Right renal pelvis (tissue), 4 donors: ENCODE results near the gene RMND1. TPM values are rescaled to one million over a fixed set of nuclear protein-coding genes. Genes with fewer than 3 reads are reported as not detected.

Experiments
- DNase-seq, 4 donors: peaks; one replicate each; pipeline ENCODE4 v3.0.0-alpha.2; 2013; ENCODE audit warnings: low read depth in 4 of 4, low spot score in 3 of 4, missing footprints in 1 of 4
- polyA plus RNA-seq, 4 donors: library from polyadenylated mRNA; unstranded; fragments of 120-200 nt; gene quantifications; one replicate each; pipeline ENCODE4 v1.2.1, GENCODE V29; 2013; ENCODE audit not compliant: insufficient read length in 4 of 4

Gene RMND1
- polyA plus RNA-seq, 4 donors = 38.9 to 53.0 (median 47.2) TPM

DNA sequence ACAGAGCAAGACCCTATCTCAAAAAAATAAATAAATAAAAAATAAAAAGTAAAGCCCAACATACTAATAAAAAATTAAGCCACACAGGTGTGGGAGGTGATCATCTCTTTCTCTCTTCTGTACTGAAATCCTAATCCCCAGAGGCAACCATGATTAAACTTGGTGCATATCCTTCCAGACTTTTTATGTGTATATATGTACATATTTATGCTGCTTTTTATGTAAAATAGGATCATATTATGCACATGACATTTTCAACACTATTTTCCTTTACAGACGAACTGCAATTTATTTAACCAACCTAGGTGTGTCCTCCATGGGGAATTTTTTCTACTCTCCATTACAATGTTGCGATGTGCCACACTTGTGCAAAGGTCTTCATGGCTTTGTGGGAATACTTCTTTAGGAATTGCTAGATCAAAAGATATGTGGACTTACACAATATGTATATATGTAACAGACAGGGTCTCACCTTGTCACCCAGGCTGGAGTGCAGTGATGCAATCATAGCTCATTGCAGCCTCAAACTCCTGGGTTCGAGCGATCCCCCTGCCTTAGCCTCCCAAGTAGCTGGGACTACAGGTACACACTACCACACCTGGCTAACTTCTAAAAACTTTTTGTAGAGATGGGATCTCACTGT, 23.7 kb downstream of the RMND1 start:
- no peak for DNase-seq

DNA sequence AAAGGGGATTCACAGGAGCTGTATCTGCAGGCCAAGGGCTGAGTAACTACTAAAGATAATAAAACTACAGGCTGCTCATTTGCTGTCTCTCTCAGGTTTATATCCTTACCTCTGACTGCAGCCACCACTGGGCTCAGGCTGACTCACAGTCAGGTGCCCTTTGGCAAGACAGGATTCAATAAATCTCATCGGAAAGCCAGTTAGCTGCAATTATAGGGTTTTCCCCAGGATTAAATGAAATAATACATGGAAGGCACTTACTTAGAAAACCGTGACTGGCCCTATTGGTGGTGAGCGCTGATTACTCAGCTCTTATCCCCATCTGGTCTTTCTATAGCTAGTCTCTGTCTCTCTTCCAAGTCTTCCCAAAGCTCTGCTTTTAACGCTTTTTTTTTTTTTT, 26.4 kb downstream of the RMND1 start:
- DNase-seq = no peak

DNA sequence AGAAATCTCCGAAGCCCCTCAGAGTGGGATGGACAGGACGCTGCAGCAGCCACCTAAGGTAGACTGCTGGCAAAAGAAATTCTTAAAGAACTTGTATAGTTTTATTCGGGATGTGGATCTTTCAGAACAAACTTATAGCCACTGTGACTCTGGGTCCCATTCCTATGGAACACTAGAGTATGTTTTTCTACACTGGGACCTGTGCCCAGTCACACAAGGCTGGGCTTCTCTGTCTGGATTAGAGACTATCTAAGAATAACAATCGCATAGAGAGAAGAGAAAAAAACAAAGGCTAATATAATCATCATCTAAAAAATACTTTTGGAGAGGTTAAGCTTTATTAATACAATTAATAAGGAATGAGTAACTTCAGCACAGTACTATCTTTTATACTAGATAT, 28.9 kb downstream of the RMND1 start:
- DNase-seq = no peak

DNA sequence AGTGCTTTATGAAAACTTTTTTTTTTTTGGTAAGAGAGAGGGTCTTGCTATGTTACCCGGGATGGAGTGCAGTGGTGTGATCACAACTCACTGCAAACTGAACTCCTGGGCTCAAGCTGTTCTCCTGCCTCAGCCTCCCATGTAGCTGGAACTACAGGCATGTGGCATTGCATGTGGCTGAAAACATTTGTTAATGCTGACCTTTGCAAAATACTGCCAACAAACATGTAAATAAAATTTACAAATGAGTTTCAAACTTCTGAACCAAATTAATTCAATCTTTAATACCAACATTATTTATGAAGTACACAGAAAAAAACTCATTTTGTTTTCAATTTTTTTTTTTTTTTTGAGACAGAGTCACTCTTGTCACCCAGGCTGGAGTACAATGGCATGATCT, 34.4 kb downstream of the RMND1 start:
- DNase-seq = no peak

DNA sequence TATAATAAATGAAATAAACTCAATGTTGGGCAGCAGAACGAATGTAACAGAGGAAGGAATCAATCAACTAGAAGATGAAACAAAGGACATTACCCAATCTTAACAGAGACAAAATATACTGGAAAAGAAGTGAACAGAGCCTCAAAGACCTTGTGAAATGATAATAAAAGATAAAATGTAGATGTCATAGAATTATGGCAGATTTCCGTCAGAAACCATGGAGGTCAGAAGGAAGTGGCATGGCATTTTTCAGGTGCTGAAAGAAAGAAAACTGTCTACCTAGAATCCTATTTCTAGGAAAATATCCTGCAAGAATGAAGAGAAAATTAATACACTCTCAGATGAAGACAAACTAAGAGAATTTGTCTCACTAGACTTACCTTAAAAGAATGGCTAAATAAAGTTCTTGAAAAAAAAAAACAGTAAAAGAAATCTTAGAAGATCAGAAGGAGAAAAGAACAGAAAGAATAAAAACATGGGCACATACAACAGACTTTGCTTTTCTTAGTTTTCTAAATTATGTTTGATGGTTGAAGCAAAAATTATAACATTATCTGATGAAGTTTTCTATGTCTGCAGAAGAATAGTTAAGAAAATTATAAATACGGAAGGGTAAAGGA, 37.2 kb downstream of the RMND1 start:
- DNase-seq = no peak

DNA sequence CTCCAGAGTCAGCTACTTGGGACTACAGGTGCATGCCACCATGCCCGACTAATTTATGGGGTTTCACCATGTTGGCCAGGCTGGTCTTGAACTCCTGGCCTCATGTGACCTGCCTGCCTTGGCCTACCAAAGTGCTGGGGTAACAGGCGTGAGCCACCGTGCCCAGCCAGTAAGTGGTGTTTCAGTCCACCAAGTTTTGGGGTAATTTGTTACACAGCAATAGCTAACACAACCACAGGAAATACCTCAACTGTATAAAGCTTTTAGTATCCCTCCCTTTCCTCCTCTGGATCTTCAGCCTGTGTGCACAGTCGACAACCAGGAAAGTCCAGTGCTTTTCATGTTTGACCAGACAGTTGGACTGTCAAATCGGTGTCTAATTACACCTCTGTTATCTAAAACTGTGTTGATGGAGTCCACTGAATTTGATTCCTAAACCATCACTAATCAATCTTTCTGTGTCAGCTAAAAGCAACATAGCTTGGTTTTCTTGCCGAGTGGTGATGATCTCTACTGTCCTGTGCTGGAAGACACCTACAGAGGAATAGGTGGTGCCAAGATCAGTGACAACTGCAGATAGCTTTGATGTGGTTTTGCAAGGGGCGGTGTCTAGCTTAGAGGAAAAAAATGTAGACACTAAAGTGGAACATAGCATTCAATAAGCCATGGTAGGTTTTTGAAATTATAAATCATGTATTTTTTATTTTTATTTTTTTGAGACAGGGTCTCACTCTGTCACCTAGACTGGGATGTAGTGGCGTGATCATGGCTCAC, 38.4 kb downstream of the RMND1 start:
- no peak for DNase-seq

DNA sequence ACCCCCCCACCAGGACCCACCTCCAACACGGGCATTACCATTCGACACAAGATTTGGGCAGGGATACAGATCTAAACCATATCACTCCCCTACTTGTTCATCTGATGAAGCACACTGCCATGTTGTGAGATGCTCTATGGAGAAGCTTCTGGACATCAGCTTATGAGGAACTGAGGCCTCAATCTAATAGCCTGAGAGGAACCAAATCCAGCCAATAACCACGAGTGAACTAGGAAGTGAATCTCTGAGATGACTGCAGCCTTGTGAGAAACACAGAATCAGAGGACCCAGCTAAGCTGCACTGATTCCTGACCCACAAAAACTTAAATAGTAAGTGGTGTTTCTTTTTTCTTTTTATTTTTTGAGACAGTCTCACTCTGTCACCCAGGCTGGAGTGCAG, 39.0 kb downstream of the RMND1 start:
- no peak for DNase-seq

DNA sequence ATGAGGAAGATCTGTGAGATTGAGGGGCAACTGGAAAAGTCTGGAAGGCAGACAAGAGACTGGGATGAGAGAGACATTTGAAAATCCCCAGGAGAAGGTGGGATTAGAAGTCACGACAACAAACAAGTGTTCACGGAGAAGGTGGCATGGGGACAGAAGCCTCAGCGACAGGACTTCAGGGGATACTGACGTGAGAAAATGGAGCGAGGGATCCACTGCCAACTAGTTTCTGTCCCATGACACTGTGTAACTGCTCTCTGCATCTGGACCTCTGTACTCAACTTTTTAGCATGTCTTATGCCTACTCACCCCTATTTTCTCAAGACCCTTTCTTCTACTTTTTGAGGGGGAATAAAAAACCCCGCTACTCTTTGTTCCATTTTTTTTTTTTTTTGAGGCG, 42.2 kb downstream of the RMND1 start:
- DNase-seq = no peak

DNA sequence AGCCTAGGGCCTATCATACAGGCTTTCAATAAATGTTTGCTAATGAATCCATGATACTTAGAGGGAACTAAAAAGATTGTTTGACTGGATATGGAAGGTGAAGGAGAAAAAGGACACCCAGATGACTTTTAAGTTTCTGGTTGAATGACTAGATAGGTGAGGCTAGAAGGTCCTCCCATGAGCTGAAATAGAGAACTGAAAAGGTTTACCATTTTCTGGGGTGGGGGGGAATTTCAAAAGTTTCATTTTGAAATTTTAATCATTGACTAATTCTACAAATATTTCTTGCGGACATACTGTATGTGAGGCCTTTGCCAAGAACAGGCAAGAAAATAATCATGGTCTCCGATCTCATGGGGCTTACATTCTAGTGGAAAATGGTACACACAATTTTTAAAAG, 42.7 kb downstream of the RMND1 start:
- no peak for DNase-seq

DNA sequence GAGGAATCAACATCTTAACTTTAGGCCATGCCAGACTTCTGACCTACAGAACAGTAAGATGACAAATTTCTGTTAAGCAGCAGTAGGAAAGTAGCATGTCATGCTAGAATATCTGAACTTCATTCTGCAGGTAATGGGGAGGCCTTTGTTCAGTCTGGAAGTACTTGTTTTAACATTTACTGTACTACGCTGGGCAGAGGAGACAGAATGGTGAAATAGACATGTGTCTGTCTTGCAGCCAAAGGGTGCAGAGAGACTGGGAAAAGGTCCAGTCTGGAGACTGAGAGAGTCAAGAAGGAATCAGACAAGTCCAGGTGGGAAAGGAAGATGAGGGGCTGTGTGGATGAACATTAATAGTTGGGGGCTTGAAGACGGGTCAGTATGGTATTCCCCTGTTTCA, 43.1 kb downstream of the RMND1 start:
- DNase-seq = no peak

DNA sequence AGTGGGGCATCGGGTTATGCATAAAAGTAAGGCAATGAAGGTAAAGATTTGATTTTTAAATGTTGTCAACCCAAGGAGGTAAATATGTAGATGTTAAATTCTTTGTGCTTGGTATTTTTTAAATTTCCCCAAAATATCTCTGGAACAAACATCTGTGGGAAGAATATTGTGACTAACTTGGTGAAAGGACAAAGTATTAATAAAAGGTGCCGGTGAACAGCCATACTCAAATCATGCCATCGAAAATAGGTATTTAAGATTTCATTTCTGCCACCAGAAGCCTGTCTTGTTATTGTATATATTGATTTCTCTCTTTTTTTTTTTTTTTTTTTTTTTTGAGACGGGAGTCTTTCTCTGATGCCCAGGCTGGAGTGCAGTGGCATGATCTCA, 48.0 kb downstream of the RMND1 start:
- no peak for DNase-seq

DNA sequence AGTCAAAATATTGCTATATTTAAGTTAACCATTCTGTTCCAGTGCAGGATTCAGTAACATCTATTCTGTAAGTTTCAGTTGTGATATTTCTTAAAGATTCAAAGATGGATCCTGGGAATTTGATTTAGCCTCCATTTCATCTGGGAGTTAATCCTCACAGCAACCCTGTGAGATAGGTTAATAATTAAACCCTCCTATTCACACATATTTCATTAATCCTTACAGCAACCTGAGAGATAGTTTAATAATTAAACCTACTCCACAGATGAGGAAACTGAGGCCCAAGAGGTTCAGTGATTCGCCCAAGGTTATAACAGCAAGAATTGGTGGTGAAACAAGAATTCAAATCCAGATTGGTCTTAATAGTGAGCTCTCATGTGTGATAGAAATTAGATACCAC, 49.7 kb downstream of the RMND1 start:
- no peak for DNase-seq

DNA sequence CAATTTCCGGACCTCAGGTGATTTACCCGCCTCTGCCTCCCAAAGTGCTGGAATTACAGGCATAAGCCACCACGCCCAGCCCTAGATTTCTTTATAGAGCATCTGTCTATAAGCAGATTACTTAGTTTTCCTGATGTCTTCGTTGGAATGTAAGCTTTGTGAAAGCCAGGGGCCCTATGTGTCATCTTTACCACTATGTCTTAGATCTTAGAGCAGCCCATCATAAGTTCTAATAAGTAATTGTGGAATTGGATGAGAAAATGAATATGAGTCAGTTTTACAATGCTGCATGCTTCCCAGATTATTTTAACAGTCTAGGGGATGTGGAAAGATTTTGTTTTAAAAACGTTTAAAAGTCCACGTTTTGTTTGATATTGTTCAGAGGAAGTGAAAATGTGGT, 51.5 kb downstream of the RMND1 start:
- no peak for DNase-seq

DNA sequence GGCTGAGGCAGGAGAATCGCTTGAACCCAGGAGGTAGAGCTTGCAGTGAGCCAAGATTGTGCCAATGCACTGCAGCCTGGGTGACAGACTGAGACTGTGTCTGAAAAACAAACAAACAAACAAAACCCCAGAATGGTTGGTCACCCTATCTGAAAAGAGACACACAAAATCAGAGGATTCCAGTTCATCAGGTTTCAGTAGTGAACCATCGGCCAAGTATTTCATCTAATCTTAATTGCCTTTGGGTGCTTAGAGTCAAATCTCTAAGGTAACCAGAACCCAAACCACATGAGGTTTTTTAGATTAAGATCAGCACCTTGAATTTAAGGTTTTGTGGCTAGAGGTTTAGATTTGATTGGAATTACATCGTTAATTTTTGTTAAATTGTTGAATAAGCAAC, 52.2 kb downstream of the RMND1 start:
- DNase-seq = no peak

DNA sequence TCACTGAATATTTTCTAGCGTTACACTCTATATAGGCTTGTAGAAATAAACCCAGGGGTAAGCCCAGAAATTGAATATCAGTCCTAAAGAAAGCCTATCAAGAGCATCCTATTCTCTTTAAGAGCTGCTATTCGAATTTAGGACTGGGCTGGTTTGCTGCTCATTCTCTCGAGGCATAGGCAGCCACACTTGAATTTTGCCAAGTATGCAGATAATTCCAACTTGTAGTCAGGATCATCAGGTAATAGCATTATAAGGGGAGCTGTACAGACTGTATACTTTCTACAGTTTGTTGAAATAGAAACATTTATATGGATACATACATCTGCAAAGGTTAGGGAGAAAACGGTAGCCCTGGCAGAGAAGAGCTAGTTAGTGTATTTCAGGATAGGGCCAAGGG, 58.5 kb downstream of the RMND1 start:
- DNase-seq = no peak

DNA sequence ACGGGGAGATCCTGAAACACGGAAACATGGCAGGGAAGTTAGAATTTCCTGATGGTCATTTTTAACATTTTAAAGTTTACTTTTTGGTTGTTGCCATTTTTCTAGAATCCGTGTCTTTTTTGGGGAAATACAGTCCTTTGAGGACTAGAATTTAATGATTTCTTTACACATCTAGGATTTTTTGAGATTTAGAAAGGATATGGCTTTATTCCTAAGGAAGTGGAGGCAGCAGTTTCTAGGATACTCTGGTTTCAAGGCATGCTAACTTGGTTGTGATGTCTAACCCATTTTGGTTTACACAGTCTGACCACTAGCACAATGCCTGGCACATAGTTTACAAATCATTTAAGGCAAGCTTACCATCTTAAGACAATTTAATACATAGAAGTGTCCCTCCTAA, 59.5 kb downstream of the RMND1 start:
- DNase-seq = no peak

DNA sequence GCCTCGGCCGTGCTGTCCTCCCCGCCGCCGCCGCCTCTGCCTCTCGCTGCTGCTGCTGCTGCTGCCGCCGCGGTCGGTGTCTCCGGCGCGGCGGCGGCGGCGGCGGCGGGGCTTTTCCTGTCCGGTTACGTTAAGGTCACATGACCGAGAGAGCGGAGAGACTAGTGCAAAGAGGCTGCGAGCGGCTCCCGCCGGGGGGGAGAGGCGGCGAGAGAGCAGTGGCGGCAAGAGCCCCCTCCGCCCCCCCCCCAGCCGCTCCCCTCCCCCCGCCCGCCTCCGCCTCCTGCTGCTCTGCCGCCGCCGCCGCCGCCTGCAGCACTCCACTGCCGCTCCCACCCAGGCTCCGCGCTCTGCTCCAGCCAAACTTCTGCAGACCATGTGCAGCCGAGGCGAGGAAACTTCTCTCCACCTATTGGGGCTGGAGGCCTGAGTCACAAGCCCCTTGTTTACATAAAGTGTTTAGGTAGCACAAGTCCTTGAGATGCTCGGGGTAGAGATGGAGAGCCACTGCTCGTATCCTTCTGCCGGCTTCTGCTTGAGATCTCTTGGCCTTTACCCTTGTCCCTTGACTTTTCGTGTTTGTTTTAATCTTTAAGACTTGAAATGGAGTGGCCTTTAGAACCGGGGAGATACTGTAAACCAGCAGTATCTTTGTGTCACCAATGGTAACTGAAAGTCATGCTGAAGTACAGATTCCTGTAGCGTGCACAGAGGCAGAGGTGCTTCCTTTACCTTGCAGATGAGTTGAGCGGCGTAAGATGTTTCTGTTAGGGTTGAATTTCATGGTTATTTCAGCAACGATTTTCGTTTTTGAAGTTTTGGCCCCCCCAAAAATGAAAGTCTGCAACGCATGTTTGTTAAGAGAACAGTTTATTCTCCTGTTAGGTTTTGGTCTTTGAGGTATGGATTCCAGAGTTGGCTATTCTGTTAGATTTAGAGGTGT, 60.2 kb downstream of the RMND1 start, which contains the start of gene ZBTB2:
TSS of gene ZBTB2 (minus strand) at position 89 of the 943 bp plus-strand sequence. CDS start 17,922 bp downstream, outside the sequence.
- DNase-seq = peak in 2 of 4 donors; percentile 30 to 34

DNA sequence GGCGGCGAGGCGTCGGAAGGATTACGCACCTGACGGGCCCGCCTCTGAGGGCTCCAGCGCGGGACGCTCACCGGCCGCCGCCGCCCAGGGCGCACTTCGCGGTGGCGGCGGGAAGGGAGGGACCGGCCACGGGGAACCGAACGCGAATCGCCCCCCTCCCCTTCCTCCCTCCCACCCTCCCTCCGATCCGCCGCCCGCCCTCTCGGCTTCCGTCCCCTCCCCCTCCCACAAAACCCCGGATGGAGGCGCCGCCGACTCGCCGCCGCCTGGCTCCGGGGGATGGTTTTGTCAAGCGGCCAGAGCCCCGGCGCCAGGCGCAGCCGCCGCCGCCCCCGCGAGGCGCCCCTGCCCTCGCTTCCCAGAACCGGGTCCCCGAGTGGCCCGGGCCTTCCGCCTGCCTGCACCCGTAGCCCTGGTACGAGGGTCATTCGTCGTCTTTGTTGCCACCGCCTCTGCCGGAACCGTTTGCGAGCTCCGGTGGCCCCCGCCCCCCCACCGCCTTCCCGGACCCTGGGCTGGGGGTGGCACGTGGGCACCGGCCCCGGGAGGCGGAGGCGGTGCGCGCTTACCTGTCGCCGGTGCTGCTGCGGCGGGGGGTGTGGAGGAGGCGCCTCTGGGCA, 61.0 kb downstream of the RMND1 start:
- peak in 3 of 4 donors; percentile 56 to 63 (median 63) for DNase-seq

DNA sequence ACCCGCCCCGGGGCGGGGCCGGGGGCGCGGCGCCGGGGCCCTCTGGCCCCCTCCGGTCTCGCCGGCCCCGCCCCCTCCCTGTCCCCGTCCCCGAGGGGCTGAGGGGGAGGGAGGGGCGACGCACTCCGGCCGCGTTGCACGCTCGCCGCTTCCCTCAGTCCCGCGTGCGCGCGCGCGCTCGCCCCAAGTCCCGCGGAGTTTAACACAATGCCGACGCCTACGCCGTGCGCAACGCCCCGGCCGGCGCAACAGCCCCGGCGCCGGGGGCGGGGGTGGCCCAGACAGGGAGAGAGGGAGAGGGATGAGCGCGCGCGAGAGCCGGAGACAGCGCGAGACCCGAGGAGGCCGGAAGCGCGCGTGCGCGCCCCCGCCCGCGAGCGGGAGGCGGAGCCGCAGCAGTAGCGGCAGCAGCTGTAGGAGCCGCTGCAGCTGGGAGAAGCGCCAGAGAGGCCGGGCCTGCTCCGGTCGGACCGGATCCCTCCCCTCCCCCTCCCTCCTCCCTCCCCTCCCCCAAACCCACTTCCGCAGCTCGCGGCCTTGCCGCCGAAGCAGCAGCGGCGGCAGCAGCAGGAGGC, 61.6 kb downstream of the RMND1 start:
- DNase-seq = peak; percentile 97 to 99 (median 98)
